Bronchial epithelial cell (primary cell): ENCODE measurements around the gene SPATA24. TPM values are rescaled to one million over a fixed set of nuclear protein-coding genes. Genes with fewer than 3 reads are reported as not detected.

Experiments used
- DNase-seq: peaks from one replicate; pipeline ENCODE4 v3.0.0-alpha.2; 2010; ENCODE audit warnings: low read depth
- FAIRE-seq: peaks from 2 replicates; lab custom pipeline; 2011; peaks lifted over from hg19 to GRCh38; lab: Jason Lieb, UNC
- H3K27me3 ChIP-seq: 2 replicates; pipeline ENCODE4 v1.5.1; 2011; ENCODE audit warnings: low read length; ENCODE audit not compliant: control insufficient read depth, insufficient read depth
- H3K36me3 ChIP-seq: 2 replicates; pipeline ENCODE4 v1.5.1; 2011; ENCODE audit warnings: low read length; ENCODE audit not compliant: control insufficient read depth, insufficient read depth
- H3K4me3 ChIP-seq: 2 replicates; pipeline ENCODE4 v1.5.1; 2011; ENCODE audit warnings: mild to moderate bottlenecking, low read depth, low read length, control low read depth
- CTCF ChIP-seq: IDR thresholded peaks from 2 replicates; pipeline ENCODE4 v1.5.1; 2011; ENCODE audit warnings: mild to moderate bottlenecking, moderate library complexity, low read length, control low read depth, inconsistent platforms; ENCODE audit not compliant: insufficient read depth, severe bottlenecking
- total RNA-seq: library from RNA; depleted of rRNA; stranded (reverse); fragments of >200 nt; gene quantifications from 2 replicates; pipeline ENCODE4 v1.2.1, GENCODE V29; 2014

Gene SPATA24
- total RNA-seq, 1 donor from 2014 or later, result 6.1 TPM

GRCh38 chr5:139378941-139379361 is 24.9 kb downstream of the SPATA24 start:
- peak; percentile 89 for FAIRE-seq
- Histone ChIP-seq H3K36me3 (no peaks in the 10 kb centered on the region), H3K4me3 (no peak overlapping the region), H3K27me3 (no peaks in the 10 kb centered on the region)
- no peak for DNase-seq
- TF ChIP-seq CTCF, result no peak

GRCh38 chr5:139378101-139378825 is 25.6 kb downstream of the SPATA24 start:
- H3K36me3 ChIP-seq, result no peaks in the 10 kb centered on the region
- H3K4me3 ChIP-seq, result no peak overlapping the region
- no peaks in the 10 kb centered on the region for H3K27me3 ChIP-seq
- no peak for TF ChIP-seq CTCF
- FAIRE-seq, result no peak
- no peak for DNase-seq

- Histone ChIP-seq H3K4me3 (no peak overlapping the region), H3K36me3 (no peaks in the 10 kb centered on the region), H3K27me3 (no peaks in the 10 kb centered on the region)
- FAIRE-seq (peak; percentile 36), DNase-seq (no peak)
- TF ChIP-seq CTCF, result no peak
Measured at GRCh38 chr5:139377226-139377625, 26.7 kb downstream of the SPATA24 start.

GRCh38 chr5:139376364-139376763 is 27.5 kb downstream of the SPATA24 start:
- no peak overlapping the region for H3K4me3 ChIP-seq
- no peaks in the 10 kb centered on the region for H3K36me3 ChIP-seq
- H3K27me3 ChIP-seq, result no peaks in the 10 kb centered on the region
- no peak for TF ChIP-seq CTCF
- FAIRE-seq (no peak), DNase-seq (no peak)

- H3K4me3 ChIP-seq, result no peak overlapping the region
- FAIRE-seq, result peak; percentile 85
- H3K27me3 ChIP-seq, result no peaks in the 10 kb centered on the region
- DNase-seq, result no peak
- no peaks in the 10 kb centered on the region for H3K36me3 ChIP-seq
- TF ChIP-seq CTCF, result no peak
Measured at GRCh38 chr5:139374909-139375308, 29.0 kb downstream of the SPATA24 start.
